Measurements from ENCODE around the gene TXNL4B.

TXNL4B gene

DNA sequence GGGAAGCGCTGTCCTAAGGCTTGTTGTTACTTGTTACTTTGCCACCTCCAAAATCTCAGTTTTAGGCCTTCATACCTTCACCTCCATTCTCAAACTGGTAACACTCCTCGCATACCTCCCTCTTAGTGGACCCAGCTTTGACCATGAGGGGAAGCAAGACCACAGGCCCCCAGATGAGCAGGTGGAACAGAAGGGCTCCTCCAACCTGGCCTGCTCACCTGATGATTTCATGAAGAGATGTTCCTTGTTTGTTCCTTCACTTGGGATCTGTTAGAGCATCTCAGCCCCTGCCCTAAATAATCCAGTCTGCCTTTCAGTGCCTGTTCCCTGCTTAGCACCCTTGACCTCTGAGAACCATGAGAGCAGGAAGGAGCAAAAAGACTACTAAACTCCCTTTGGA, 28.9 kb upstream of the TXNL4B start:
- TF ChIP-seq, protein P1, sequence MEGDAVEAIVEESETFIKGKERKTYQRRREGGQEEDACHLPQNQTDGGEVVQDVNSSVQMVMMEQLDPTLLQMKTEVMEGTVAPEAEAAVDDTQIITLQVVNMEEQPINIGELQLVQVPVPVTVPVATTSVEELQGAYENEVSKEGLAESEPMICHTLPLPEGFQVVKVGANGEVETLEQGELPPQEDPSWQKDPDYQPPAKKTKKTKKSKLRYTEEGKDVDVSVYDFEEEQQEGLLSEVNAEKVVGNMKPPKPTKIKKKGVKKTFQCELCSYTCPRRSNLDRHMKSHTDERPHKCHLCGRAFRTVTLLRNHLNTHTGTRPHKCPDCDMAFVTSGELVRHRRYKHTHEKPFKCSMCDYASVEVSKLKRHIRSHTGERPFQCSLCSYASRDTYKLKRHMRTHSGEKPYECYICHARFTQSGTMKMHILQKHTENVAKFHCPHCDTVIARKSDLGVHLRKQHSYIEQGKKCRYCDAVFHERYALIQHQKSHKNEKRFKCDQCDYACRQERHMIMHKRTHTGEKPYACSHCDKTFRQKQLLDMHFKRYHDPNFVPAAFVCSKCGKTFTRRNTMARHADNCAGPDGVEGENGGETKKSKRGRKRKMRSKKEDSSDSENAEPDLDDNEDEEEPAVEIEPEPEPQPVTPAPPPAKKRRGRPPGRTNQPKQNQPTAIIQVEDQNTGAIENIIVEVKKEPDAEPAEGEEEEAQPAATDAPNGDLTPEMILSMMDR (IDR thresholded peaks at IDR 0.05): no peak
- H3K36me3 ChIP-seq: no peaks in the 10 kb centered on the region
- H3K4me1 ChIP-seq (ENCODE audit: control insufficient read depth in 1 of 2, insufficient read depth in 1 of 2, low read depth in 1 of 2, low read length in 1 of 2): no peaks in the 10 kb centered on the region
- no peak overlapping the region for H3K4me3 ChIP-seq (ENCODE audit: low read depth in 1 of 2, low read length in 1 of 2)
- no peak overlapping the region for H3K27ac ChIP-seq
- no peaks in the 10 kb centered on the region for H3K27me3 ChIP-seq
- H3K9me3 ChIP-seq: no peaks in the 10 kb centered on the region

DNA sequence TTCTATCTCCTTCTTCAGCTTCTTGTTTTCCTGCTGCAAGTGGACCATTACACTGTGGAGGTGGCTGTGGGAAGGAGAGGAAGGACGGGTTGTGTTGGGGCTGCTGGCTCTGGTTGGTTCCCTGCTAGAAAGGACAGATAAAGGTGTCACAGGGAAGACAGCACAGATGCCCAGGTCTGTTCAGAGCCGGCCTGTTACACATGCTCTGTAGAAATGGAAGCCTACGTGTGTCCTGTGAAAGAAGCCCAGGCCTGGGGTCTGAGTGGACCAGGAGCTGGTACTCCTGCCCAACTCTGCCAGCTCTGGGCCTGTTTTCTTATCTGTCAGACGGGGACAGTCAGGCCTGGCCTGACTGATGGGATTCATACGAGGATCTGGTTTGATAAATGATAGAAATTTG, 26.6 kb upstream of the TXNL4B start:
- Histone ChIP-seq H3K4me1 (ENCODE audit: control insufficient read depth in 1 of 2, insufficient read depth in 1 of 2, low read depth in 1 of 2, low read length in 1 of 2) (no peaks in the 10 kb centered on the region), H3K27ac (no peak overlapping the region), H3K4me3 (ENCODE audit: low read depth in 1 of 2, low read length in 1 of 2) (no peak overlapping the region), H3K27me3 (no peaks in the 10 kb centered on the region), H3K9me3 (no peaks in the 10 kb centered on the region), H3K36me3 (no peaks in the 10 kb centered on the region)
- TF ChIP-seq, protein P1 (IDR thresholded peaks at IDR 0.05): no peak

DNA sequence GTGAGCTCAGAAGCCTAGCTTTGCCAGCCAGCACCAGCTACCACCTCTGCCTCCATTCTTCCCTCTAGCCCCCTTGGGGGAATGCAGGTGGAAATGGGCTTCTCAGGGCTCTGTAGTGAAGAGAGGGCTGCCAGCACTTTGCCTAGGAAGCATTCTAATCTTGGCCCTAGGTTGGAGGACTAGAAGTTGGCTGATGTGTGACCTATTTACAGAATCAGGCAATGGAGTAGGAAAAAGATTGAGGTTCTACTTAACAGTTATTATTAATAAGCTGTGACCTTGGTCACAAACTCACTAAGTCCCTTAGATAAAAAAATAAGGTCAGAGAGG, 20.2 kb upstream of the TXNL4B start:
- H3K27ac ChIP-seq: no peak overlapping the region
- H3K4me3 ChIP-seq (ENCODE audit: low read depth in 1 of 2, low read length in 1 of 2): no peak overlapping the region
- no peaks in the 10 kb centered on the region for H3K27me3 ChIP-seq
- H3K36me3 ChIP-seq: peaks cover 53% of the 10 kb centered on the region
- H3K9me3 ChIP-seq: no peaks in the 10 kb centered on the region
- TF ChIP-seq, protein P1 (IDR thresholded peaks at IDR 0.05): no peak
- H3K4me1 ChIP-seq (ENCODE audit: control insufficient read depth in 1 of 2, insufficient read depth in 1 of 2, low read depth in 1 of 2, low read length in 1 of 2): no peaks in the 10 kb centered on the region

DNA sequence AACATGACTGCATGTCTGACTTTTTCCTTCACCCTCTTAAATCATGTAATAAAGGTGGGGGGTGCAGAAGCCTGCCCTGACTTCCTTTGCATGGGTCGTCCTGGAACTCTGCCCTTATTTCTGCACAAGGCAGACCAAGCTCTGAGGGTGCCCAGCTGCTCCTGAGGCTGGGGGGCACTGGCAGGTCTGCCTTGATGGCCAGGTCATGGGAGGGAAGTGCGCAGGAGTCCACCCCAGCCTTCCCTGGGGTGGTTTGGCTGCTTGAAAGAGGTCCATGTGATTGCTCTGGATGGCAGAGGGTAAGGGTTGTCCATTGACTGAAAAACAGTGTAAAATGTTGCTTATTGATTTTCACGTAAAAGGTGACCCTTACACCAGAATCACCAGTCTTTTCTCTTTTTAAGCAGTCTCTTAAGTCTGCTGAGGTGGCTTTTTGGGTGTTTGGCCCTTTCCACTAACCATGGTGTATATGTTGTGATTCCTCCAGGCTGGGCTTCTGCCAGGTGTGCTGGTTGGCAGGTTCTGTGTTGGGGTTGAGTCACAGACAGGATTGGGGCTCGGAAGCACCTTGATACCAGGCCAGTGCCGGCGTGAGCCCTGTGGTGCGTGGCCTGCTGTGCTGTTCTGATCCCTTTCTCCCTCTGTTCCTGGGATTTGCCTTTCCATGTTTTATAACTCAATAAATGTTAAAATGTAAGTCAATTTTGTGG, 19.6 kb upstream of the TXNL4B start:
- Histone ChIP-seq H3K27ac (no peak overlapping the region), H3K4me1 (ENCODE audit: control insufficient read depth in 1 of 2, insufficient read depth in 1 of 2, low read depth in 1 of 2, low read length in 1 of 2) (no peaks in the 10 kb centered on the region), H3K36me3 (peaks cover 58% of the 10 kb centered on the region), H3K9me3 (no peaks in the 10 kb centered on the region), H3K4me3 (ENCODE audit: low read depth in 1 of 2, low read length in 1 of 2) (no peak overlapping the region), H3K27me3 (no peaks in the 10 kb centered on the region)
- TF ChIP-seq, protein P1 (IDR thresholded peaks at IDR 0.05): no peak

DNA sequence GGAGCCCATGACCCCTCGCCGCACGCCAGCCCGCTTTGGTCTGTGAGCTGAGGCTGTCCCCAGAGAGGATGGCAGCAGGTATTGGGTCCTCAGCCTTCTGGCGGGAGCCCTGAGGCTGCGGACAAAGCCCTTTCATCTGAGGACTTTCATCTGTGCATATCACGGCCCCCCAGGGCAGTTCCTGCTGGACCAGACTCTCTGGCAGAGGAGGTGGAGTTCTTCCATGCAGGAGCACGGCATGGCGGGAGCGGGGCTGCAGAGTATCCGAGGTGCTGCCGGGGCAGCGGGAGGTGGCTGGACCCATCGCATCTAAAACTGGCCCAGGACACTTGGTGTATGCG, 19.0 kb upstream of the TXNL4B start:
- Histone ChIP-seq H3K9me3 (no peaks in the 10 kb centered on the region), H3K27me3 (no peaks in the 10 kb centered on the region), H3K27ac (no peak overlapping the region), H3K36me3 (peaks cover 65% of the 10 kb centered on the region), H3K4me3 (ENCODE audit: low read depth in 1 of 2, low read length in 1 of 2) (no peak overlapping the region), H3K4me1 (ENCODE audit: control insufficient read depth in 1 of 2, insufficient read depth in 1 of 2, low read depth in 1 of 2, low read length in 1 of 2) (no peaks in the 10 kb centered on the region)
- TF ChIP-seq, protein P1 (IDR thresholded peaks at IDR 0.05): no peak
